T-helper 2 cell treated with Interferon-gamma antibody and Interleukin-4, amounts not matched to agents 5 μg/mL and 100 μg/mL, for 36 hours (primary cell): Measurements from ENCODE around the gene RARG.

Experiments
- DNase-seq: peaks from one replicate; pipeline ENCODE4 v3.0.0; 2021; ENCODE audit warnings: low spot score
- H3K27ac Mint-ChIP-seq: one replicate; pipeline ENCODE4 v1.8.0; 2021; ENCODE audit warnings: mild to moderate bottlenecking, mixed read lengths
- H3K27me3 Mint-ChIP-seq: one replicate; pipeline ENCODE4 v1.8.0; 2021; ENCODE audit warnings: low read depth, mixed read lengths
- H3K36me3 Mint-ChIP-seq: one replicate; pipeline ENCODE4 v1.8.0; 2021; ENCODE audit warnings: low read depth, mixed read lengths
- H3K4me1 Mint-ChIP-seq: one replicate; pipeline ENCODE4 v1.8.0; 2021; ENCODE audit warnings: low read depth, mixed read lengths
- H3K4me3 Mint-ChIP-seq: one replicate; pipeline ENCODE4 v1.8.0; 2022; ENCODE audit warnings: mild to moderate bottlenecking, moderate library complexity, mixed read lengths
- H3K9me3 Mint-ChIP-seq: one replicate; pipeline ENCODE4 v1.8.0; 2021; ENCODE audit warnings: mixed read lengths

RARG gene

DNA sequence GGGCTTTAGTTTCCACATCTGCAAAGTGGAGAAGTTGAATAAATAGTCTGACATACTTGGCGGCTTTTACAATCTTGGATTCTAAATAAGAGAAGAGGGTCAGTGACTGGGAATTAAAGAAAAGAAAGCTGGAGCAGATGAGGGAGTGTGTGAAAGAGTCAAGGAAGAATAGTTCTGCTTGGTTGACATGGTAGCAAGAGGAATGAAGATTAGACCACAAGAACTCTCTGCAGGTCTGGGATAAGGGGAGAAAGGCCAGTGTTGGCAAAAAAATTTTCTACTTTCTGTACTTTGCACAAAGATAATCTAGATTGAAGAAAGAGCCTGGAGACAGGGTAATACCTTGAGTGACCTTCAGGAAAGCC lies 30.9 kb downstream of the RARG start:
- Mint-ChIP-seq H3K27me3 (no peaks in the 10 kb centered on the region), H3K27ac (peak overlapping the region; percentile 85), H3K4me1 (peaks cover 61% of the 10 kb centered on the region), H3K9me3 (no peaks in the 10 kb centered on the region), H3K4me3 (peak overlapping the region; percentile 80), H3K36me3 (peaks cover 75% of the 10 kb centered on the region)
- DNase-seq = no peak

DNA sequence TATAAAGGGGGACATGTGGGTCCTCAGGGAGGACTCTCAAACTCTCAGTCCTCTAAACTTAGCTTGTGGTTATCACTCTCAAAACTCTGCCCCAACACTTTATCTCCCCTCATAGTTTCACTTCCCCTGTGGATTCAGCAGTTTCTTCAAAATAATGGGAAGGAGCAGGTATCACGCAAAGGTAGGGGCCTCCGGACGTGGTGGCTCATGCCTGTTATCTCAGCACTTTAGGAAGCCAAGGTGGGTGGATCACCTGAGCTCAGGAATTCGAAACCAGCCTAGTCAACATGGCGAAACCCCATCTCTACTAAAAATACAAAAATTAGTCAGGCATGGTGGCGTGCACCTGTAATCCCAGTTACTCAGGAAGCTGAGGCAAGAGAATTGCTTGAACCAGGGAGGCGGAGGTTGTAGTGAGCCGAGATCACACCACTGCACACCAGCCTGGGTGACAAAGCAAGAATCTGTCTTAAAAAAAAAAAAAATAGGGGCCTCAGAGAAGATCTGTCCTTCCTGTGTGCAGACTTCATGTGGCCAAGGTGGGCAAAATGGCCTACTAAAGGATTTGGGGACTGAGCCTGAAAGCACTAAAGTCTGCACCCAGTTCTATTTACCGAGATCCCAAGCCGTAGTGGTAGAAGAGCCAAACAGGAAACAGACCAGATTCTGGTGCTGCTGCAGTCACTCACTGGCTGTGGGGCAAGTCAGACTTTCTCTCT lies 31.4 kb downstream of the RARG start:
- H3K36me3 Mint-ChIP-seq = peaks cover 73% of the 10 kb centered on the region
- no peaks in the 10 kb centered on the region for H3K9me3 Mint-ChIP-seq
- H3K4me1 Mint-ChIP-seq = peaks cover 57% of the 10 kb centered on the region
- peak overlapping the region; percentile 85 for H3K27ac Mint-ChIP-seq
- peak; percentile 50 for DNase-seq
- no peaks in the 10 kb centered on the region for H3K27me3 Mint-ChIP-seq
- H3K4me3 Mint-ChIP-seq = peak overlapping the region; percentile 80

DNA sequence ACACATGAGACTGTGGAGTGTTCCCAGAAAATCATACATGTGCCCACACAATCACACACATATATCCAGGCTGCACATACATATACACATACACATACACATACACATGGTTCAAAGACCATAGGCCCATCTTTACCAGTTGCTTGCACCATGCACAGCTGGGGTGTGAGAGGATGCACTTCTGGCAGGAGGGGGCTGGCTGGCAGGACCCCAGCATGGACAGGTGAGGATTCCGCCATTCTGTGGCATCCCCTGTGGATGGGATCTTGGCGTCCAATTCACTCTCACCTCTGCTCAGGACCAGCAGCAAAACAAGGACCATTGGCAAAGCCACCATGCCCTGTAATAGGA lies 31.9 kb downstream of the RARG start:
- Mint-ChIP-seq H3K4me1 (peaks cover 53% of the 10 kb centered on the region), H3K27me3 (no peaks in the 10 kb centered on the region), H3K4me3 (peak overlapping the region; percentile 80), H3K9me3 (no peaks in the 10 kb centered on the region), H3K36me3 (peaks cover 74% of the 10 kb centered on the region), H3K27ac (peak overlapping the region; percentile 85)
- DNase-seq = no peak

- DNase-seq = no peak
- H3K36me3 Mint-ChIP-seq = peaks cover 75% of the 10 kb centered on the region
- H3K27ac Mint-ChIP-seq = peak overlapping the region; percentile 39
- H3K9me3 Mint-ChIP-seq = no peaks in the 10 kb centered on the region
- H3K27me3 Mint-ChIP-seq = no peaks in the 10 kb centered on the region
- H3K4me3 Mint-ChIP-seq = peak overlapping the region; percentile 80
- peaks cover 53% of the 10 kb centered on the region for H3K4me1 Mint-ChIP-seq
Measured at GRCh38 chr12:53199700-53200099, 32.3 kb downstream of the RARG start.

- H3K4me3 Mint-ChIP-seq = peak overlapping the region; percentile 82
- DNase-seq = no peak
- peak overlapping the region; percentile 95 for H3K27ac Mint-ChIP-seq
- H3K9me3 Mint-ChIP-seq = no peaks in the 10 kb centered on the region
- H3K27me3 Mint-ChIP-seq = no peaks in the 10 kb centered on the region
- H3K4me1 Mint-ChIP-seq = peaks cover 45% of the 10 kb centered on the region
- peaks cover 77% of the 10 kb centered on the region for H3K36me3 Mint-ChIP-seq
Measured at GRCh38 chr12:53198486-53199110, 33.4 kb downstream of the RARG start.

GRCh38 chr12:53197011-53197640 lies 34.9 kb downstream of the RARG start:
- Mint-ChIP-seq H3K27ac (peak overlapping the region; percentile 23), H3K4me1 (peaks cover 40% of the 10 kb centered on the region), H3K9me3 (no peaks in the 10 kb centered on the region), H3K36me3 (peaks cover 85% of the 10 kb centered on the region), H3K27me3 (no peaks in the 10 kb centered on the region), H3K4me3 (no peak overlapping the region)
- no peak for DNase-seq

GRCh38 chr12:53196486-53196885 lies 35.5 kb downstream of the RARG start:
- Mint-ChIP-seq H3K36me3 (peaks cover 87% of the 10 kb centered on the region), H3K27ac (peak overlapping the region; percentile 37)

DNA sequence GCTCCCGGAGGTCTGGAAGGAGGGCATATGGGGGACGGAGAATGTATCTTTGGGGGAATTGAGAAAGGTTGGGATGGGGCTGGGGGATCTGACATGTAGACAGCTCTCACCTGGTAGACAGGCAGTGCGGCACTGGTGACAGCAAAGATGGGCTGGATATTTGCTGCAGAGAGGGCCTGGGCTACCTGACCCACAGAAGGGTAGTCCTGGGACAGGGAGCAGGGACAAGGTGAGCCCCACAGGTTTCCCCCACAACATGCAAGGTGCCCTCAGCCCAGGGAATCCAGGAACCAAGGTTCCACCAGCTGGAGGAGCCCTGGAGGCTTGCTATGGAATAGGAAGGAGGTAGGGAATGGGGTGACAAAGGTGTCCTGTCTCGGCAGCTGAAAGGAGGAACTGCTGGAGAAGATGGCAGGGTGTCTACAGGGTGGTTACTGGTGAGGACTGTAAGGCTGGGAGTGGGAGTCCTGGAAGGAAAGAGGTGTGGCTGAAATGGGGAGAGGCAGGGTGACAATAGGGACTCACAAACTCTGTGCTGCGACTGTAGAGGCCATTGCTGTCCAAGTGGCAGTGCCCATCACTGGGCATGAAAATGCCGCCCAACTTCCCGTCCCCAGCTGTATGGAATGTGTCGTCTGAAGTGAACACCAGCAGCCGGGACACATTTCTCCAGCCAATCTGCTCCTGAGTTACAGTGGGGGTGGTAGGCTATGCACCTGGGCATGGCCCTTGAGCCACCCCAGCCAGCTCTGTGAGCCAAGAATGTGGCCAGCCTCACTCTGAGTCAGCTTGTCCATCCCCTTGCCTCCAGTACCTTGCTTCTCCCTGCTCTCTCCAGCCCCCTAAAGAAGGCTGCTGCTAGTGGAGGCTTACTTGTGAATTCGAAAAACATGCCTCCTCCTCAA lies 36.2 kb downstream of the RARG start:
- peaks cover 34% of the 10 kb centered on the region for H3K4me1 Mint-ChIP-seq
- peak overlapping the region; percentile 14 for H3K4me3 Mint-ChIP-seq
- no peak for DNase-seq
- H3K27me3 Mint-ChIP-seq = no peaks in the 10 kb centered on the region
- no peaks in the 10 kb centered on the region for H3K9me3 Mint-ChIP-seq
- peaks cover 88% of the 10 kb centered on the region for H3K36me3 Mint-ChIP-seq
- H3K27ac Mint-ChIP-seq = peak overlapping the region; percentile 37

More at GRCh38 chr12:53196486-53196885, 35.5 kb downstream of the RARG start:
- Mint-ChIP-seq H3K4me3 (no peak overlapping the region), H3K4me1 (peaks cover 40% of the 10 kb centered on the region), H3K27me3 (no peaks in the 10 kb centered on the region), H3K9me3 (no peaks in the 10 kb centered on the region)
- DNase-seq = no peak

DNA sequence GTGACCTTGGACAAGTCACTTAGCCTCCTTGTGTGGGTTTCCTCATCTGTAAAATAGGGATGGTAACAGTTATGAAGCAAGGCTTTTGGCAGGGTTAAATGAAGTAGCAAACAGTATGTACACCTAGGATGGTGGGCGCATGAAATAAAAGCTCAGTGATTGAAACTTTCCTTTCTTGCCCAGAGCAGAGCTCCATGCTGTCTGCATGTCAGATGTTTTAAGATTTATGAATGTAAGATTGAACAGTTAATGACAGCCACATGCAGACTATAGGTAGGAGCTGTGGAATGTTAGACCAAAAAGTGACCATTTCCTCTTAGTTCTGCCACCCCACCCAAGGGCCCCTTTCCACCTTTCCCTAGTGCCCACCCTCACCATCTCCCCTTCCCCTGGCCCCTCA lies 37.0 kb downstream of the RARG start:
- peaks cover 28% of the 10 kb centered on the region for H3K4me1 Mint-ChIP-seq
- no peak for DNase-seq
- no peak overlapping the region for H3K4me3 Mint-ChIP-seq
- no peaks in the 10 kb centered on the region for H3K27me3 Mint-ChIP-seq
- H3K27ac Mint-ChIP-seq = peak overlapping the region; percentile 28
- H3K9me3 Mint-ChIP-seq = no peaks in the 10 kb centered on the region
- H3K36me3 Mint-ChIP-seq = peaks cover 84% of the 10 kb centered on the region

DNA sequence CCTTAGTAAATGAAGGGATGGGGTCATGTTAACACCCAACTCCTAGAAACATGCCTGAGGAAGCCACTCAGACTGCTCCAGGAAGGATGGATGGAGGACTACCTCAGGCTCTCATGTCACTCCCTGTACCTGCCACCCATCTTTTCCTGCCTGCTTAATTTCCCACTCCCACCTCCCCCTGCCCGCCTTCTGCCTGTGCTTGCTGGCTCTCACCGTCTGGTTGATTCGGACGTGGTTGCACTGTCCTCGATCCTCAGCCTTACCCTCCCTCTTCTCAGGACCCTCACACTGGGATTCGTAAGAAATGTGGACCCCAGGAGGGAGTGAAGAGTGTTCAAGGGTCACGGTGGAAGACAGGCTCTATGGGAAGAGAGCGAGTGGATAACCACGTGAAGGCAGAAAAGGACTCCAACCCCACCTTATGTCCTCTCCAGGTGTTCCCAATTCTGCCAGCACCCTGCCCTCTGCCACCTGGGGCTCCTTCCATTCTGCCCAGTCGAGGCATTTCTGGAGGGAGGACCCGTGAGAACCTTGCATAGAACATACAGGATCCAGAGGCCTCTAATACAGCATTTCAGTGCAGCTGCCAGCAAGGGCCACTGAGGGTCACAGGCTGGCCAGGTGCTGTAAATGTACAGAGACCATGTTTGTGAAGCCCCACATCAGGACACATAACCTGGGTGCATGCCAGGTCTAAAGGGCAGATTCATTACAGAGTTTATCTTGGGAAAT lies 37.9 kb downstream of the RARG start:
- H3K4me1 Mint-ChIP-seq = peaks cover 24% of the 10 kb centered on the region
- H3K4me3 Mint-ChIP-seq = no peak overlapping the region
- H3K36me3 Mint-ChIP-seq = peaks cover 85% of the 10 kb centered on the region
- DNase-seq = no peak
- H3K27me3 Mint-ChIP-seq = no peaks in the 10 kb centered on the region
- peak overlapping the region; percentile 26 for H3K27ac Mint-ChIP-seq
- no peaks in the 10 kb centered on the region for H3K9me3 Mint-ChIP-seq

- peak overlapping the region; percentile 69 for H3K27ac Mint-ChIP-seq
- no peaks in the 10 kb centered on the region for H3K27me3 Mint-ChIP-seq
- H3K4me1 Mint-ChIP-seq = peaks cover 16% of the 10 kb centered on the region
- no peak for DNase-seq
- H3K36me3 Mint-ChIP-seq = peaks cover 85% of the 10 kb centered on the region
- H3K4me3 Mint-ChIP-seq = no peak overlapping the region
- no peaks in the 10 kb centered on the region for H3K9me3 Mint-ChIP-seq
Measured at GRCh38 chr12:53193040-53193439, 39.0 kb downstream of the RARG start.

DNA sequence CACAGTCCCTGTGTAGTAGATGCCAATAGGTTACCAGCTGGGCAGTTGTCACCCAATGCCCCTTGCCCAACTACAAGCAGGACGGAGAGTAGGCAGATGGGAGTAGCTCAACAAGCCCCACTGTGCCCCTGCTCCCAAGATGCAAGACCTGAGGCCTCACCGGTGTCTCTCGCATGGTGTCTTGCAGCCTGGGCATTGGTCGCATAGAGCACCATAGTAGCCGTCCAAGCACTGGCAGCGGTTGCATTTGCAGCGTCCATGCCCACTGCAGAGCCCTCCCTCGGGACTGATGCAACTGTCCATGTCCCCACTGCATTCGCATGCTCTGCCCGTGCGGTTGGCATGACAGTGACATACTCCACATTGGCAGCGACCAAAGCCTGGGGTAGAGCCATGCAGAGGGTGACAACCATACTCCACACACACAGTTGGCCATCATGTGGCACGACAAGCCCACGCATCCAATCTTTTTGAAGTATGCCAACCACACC lies 39.4 kb downstream of the RARG start:
- H3K36me3 Mint-ChIP-seq = peaks cover 86% of the 10 kb centered on the region
- H3K4me3 Mint-ChIP-seq = no peak overlapping the region
- no peak overlapping the region for H3K27ac Mint-ChIP-seq
- no peak for DNase-seq
- no peaks in the 10 kb centered on the region for H3K9me3 Mint-ChIP-seq
- H3K27me3 Mint-ChIP-seq = no peaks in the 10 kb centered on the region
- peaks cover 13% of the 10 kb centered on the region for H3K4me1 Mint-ChIP-seq

- peaks cover 88% of the 10 kb centered on the region for H3K36me3 Mint-ChIP-seq
Measured at GRCh38 chr12:53191885-53192530, 40.0 kb downstream of the RARG start.

More at GRCh38 chr12:53191885-53192530, 40.0 kb downstream of the RARG start:
- peak overlapping the region; percentile 31 for H3K27ac Mint-ChIP-seq
- no peaks in the 10 kb centered on the region for H3K9me3 Mint-ChIP-seq
- peaks cover 14% of the 10 kb centered on the region for H3K4me1 Mint-ChIP-seq
- no peaks in the 10 kb centered on the region for H3K27me3 Mint-ChIP-seq
- DNase-seq = no peak
- no peak overlapping the region for H3K4me3 Mint-ChIP-seq
